GM21737 (cell line): ENCODE measurements around the gene MKNK2.

Experiments used
- ATAC-seq: cut with Tn5 transposase; IDR thresholded peaks from one replicate; pipeline ENCODE4 v1.9.1; 2021; ENCODE audit warnings: mild to moderate bottlenecking, moderate library complexity; ENCODE audit not compliant: unreplicated experiment

Gene MKNK2

DNA sequence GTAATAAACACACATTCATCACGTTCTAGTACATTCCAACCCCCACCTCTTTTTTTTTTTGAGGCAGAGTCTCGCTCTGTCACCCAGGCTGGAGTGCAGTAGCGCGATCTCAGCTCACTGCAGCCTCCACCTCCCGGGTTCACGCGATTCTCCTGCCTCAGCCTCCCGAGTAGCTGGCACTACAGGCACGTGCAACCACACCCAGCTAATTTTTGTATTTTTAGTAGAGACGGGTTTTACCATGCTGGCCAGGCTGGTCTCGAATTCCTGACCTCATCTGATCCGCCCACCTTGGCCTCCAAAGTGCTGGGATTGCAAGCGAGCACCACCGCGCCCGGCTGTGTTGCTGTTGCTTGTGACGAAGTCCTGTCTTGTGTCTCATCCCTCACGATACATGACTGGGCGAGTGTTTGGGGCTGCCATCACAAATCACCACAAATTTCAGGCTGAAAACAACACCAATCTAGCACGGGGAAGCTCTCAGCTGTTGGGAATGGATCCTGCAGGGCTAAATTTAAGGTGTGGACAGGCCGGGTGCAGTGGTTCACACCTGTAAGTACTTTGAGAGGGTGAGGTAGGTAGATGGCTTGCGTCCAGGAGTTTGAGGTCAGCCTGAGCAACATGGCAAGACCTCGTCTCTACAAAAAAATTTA is 29.4 kb upstream of the MKNK2 start:
- ATAC-seq, result no peak

DNA sequence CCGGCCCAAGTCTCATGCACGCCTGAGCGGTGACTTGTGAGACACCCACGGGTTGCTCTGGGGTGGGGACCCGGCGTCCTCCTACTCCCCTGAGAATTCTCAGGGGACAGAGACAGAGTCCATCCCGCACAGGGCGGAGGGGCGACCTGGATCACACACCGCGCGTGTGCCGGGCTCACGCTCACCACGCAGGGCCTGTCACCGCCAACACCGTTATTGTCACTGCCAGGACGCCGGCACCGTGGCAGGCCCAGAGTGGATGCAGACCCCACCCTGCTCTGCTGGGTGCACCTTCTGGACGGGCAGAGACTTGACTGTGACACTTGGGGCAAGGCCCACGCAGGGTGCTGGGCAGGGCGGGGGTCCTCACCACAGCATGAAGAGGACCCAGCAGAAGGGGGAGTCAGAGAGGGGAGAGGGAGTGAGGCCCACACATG is 28.8 kb upstream of the MKNK2 start:
- ATAC-seq, result no peak

DNA sequence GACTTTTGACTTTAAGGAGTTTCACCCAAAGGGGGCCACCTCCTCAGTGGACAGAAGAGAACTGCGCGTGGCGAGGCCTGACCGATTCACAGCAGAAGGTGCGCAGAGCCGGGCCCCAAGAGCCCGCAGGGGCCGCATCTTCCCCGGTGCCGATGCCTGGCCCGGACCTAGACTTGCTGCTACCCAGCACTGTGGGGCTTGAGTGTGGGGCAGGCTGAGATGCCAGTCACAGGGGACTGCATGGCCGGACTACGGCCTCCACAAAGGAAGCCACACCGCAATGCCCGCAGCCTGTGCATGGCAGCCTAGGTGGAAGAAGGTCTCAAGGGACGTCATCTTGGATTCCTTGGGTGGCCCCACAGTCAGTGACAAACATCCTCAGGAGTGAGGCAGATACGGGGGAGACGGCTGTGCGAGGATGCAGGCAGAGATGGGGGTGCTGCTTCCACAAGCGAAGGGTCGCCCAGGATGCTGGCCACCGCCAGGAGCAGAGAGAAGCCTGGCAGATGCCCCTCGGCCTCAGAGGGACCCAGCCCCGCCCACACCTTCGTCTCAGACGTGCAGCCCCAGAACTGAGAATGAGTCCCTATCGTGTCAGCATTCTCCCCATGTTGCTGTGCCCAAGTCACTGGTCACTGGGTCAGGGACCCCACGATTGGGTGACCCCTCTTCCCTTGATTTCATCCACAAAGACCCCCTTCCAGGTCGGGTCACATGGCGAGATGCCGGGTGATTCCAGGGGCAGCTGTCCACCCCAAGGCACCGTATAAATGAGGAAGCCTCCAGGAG is 28.2 kb upstream of the MKNK2 start:
- ATAC-seq, result no peak

DNA sequence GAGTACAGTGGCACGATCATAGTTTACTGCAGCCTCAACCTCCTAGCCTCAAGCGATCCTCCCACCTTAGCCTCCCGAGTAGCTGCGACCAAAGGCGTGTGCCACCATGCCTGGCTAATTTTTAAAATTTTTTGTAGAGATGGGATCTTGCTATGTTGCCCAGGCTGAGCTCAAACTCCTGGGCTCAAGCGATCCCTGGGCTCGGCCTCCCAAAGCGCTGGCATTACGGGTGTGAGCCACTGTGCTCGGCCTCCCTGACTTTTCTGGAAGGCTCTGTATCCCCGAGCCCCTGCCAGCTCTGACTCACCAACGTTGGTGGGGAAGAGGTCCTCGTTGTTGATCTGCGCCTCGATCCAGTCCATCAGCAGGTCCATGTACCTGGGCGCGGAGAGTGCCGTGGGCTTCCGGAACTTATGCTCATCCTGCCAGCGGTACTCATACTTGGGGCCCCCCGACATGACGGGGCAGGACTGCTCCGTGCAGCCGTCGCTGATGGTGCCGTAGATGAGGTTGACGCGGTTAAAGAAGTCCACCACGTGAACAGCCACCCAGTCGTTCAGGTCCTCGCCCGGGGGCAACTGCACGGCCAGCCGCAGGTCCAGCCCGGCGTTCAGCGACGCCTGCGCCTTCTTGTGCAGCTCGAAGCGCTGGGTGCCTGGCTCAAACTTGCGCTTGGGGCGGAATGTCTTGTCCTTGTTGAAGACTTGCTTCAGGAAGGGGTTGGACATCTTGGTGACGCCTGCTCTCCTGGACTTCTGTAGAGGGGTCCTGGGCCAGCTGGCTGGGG is 27.0 kb upstream of the MKNK2 start:
- no peak for ATAC-seq

DNA sequence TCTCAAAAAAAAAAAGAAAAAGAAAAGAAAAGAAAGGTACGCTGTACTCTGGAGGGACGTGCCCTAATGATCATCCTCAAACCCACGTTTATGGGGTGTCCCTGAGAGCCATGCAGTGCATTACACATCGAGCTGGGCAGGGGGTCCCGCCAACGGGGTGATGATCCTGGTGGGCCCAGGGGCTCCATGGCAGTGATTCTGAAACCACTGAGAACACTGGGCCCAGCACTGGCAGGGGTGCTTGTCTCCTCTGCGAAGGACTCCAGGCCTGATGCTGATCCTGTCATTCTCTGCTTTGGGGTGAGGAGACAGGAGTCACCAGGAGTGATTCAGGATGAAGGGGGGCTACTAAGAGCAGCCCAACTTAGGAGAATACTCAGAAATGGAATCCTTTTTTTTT is 26.4 kb upstream of the MKNK2 start:
- ATAC-seq, result no peak

DNA sequence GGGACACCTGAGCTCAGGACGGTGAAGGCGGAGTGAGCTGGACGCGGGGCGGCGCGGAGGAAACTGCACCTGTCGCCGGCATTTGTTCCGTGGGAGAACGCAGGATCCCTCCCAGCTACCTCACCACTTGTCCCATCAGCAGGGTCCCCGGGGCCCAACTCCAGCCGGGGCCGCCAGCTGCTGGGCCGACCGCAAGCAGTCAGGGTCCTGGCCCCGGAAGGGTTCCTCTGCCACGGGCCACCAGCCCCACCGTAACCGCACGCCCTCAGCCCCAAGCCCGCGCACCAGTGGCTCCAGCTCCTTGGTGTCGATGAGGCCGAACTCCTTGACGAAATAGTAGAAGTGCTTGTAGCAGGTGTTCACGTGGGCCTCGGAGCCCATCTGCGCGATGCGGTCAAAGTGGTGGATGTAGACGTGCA is 25.5 kb upstream of the MKNK2 start:
- no peak for ATAC-seq

DNA sequence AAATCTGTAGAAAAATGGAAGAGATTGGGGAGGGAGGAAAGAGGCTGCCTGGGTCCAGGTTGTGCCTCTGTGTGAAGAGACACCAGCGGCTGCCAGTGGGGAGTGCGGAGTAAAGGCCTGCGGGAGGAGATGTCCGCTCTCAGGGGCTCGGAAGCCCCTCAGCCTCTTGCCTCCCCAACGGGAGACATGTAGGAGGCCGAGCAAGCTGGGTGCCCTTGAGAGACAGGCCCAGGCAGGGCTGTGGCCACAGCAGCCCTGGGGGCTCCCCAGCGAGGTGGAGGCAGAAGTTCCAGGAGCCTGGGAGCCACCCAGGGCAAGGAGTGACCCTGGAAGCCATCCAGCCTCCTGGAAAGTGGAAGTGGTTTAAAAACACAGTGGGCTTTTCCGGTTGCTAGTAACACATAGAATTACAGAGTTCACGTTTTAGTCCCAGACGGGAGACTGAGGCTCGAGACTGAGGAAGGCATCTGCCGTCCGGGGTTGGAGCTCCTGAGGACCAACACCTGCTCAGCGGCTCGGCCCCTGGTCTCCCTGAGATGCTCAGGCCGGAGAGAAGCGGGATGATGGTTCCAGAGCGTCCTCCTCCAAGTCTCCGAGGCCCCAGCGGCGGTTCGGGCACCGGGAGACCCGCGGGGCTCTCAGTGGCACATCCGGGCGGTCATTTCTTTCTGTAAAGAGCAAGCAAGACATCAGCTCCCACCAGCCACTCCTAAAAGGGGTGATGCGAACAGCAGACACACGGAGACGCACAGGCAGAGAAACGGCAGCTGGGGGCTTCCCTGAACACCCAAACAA is 21.9 kb upstream of the MKNK2 start:
- no peak for ATAC-seq

DNA sequence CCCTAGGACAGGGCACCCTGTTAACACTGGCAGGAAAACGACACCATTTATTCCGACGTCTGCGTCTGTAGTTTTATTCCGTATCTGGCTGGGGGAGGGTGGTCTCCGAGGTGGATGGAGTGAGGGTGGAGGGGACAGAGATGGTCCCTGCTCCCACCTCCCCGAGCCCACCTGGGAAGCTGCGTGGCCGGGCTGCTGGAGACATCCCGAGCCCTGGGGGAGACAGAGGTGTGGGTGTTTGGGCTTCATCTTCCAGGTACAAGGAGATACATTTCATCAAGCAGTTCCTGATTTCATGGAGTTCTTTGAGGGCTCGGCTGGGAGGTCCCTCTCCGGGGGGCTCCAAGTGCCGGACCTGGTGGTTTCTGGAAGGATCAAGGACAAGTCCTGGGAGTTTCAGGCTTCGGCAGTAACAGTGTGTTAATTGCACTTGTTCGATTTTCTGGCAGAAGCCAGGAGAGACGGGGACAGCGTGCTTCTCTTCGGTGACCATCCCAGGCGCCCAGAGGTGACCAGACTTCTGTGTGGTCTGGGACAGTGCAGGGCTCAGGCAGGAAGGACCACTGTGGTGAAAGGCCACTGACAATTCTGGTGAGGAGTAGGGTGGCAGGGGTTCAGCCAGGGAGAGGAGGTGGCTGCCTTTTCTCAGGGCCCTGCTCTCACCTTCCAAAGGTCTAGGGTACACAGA is 20.1 kb upstream of the MKNK2 start:
- ATAC-seq, result no peak

DNA sequence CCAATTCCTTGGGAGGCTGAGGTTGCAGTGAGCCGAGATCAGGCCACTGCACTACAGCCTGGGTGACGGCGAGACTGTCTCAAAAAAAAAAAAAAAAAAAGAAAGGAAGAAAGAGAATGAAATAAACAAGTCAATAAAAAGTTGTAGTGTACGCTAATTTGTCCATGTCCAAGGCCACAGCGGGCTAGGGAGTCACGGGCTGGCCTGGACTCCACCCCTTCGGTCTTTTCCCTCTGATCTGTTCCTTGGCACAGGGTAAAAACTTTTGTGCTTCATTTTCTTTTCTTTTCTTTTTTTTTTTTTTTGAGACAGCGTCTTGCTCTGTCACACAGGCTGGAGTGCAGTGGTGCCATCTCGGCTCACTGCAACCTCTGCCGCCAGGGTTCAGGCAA is 19.4 kb upstream of the MKNK2 start:
- no peak for ATAC-seq

DNA sequence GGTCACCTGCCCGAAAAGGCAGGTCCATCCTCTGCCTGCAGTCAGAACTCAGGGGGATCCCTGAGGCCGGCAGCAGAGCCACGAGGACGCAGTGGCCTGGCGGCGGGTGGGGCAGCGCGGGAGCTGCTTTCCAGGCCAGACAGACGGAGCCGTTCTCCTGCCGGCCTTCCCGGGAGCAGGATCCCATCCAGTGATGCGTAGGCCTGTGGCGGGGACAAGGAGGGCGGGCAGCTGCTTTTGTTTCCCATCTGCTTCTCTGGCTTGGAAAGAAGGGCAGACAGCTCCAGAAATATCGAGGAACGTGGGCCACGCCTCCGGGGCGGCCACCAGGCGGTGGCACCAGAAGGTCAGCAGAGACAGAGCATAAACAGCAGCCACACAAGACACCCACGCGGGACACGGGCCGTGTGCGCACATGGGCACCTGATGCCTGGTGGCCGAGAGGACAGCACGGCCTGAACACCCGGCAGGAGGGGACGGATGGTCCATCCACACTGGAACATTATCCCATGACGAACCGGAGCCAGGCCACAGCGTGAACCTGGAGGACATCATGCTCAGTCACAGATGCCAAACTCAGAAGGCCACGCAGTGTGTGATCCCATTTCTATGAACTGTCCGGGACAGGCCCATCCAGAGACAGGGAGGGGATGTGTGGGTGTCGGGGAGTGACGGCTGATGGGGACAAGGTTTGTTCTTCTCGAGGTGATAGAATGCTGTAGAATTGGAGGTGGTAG is 13.9 kb upstream of the MKNK2 start:
- no peak for ATAC-seq

DNA sequence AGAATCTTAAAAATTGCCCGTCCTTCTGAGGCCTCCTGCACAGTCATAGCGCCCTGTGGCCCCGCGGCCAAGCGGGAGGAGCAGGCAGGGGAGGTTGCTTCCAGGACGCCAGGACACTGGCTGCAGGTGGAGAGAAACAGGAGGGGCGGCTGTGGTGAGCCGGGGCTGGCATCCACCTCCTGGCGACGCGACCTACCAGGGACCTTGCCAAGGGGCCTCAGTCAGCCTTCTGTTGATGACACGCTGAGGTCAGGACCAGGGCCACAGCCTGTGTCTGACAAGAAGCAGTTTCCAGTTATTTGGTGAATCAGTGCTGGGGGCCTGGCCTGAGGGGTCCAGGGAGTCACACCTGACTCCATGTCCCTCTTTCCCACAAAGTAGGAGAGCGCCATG is 13.3 kb upstream of the MKNK2 start:
- ATAC-seq, result no peak

DNA sequence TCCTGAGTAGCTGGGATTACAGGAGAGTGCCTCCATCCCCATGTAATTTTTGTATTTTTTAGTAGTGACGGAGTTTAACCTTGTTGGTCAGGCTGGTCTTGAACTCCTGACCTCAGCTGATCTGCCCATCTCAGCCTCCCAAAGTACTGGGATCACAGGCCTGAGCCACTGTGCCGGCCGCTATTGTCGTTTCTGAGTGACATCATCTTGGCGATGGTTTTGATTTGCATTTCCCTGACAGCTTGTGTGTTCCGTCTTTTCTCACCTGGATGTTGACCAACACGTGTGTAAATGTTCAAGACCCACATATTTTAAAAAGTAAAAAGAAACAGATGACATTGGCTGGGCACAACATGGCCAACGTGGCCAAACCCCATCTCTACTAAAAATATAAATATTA is 12.8 kb upstream of the MKNK2 start:
- no peak for ATAC-seq

DNA sequence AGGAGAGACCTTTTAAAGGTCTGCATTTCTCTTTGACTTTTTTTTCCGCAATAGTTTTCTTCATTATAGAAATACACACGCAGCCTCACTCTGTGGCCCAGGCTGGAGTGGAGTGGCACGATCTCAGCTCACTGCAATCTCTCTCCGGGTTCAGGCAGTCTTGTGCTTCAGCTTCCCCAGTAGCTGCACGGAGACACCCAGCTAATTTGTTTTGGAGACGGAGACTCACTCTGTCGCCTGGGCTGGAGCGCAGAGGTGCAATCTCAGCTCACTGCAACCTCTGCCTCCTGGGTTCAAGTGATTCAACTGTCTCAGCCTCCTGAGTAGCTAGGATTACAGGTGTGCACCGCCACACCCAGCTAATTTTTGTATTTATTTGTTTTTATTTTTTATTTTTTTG is 11.7 kb upstream of the MKNK2 start:
- no peak for ATAC-seq

DNA sequence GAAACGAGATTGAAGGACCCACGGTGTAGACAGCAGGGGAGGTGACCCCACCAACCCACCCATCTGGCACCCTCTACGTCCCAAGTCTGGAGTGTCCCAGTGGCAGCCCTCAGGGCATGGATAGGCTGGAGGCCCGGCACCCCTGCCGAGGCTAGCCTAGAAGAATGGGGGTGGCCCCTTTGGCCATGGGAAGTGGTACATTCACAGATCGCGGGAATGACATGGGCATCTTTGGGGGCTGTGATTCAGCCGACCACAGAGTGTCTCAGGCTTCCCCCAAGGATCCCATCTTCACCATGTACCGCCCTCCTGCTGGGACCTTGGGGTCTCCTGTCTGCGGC is 11.3 kb upstream of the MKNK2 start:
- ATAC-seq, result no peak

DNA sequence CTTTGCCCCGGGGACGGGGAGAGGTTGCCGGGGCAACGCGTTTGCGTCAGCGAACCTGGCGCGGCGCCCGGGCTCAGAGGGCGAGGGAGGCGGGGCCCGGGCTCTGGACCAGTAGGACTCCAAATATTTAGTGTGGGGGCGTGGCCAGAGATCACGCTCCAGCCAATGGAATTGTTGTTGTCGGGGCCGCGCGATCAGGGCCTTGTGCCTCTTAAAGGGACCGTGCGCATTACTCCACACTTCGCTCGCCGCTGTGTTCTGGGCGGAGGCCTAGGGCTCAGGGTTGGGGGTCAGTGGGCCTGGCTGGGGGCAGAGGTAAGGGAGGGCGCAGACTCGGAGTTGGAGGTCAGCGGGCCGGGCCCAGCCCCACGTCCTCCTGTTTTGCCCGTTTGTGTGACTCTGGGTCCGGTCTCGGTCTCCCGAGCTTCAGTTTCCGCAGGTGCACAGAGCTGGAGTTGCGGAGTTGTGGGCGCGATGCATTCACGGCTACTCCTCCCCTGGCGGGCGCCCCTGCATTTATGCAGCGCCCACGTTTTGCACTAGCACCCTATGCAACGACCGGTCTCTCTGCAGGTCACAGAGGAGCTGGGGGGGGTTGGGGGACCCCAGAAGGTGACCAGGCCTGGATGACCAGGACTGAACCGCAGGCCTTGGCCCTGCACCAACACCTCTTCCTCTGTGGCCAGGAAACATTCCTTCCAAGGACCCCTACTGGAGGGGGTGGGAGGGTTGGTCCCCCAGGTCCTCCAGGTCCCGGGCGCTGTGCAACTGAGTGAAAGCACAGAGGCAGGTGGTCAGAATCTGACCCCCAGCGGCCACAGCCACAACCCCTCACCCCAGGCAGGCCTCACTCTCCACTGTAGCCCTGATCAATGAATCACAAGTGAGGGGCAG is 10.7 kb upstream of the MKNK2 start:
- peak; percentile 63 for ATAC-seq

DNA sequence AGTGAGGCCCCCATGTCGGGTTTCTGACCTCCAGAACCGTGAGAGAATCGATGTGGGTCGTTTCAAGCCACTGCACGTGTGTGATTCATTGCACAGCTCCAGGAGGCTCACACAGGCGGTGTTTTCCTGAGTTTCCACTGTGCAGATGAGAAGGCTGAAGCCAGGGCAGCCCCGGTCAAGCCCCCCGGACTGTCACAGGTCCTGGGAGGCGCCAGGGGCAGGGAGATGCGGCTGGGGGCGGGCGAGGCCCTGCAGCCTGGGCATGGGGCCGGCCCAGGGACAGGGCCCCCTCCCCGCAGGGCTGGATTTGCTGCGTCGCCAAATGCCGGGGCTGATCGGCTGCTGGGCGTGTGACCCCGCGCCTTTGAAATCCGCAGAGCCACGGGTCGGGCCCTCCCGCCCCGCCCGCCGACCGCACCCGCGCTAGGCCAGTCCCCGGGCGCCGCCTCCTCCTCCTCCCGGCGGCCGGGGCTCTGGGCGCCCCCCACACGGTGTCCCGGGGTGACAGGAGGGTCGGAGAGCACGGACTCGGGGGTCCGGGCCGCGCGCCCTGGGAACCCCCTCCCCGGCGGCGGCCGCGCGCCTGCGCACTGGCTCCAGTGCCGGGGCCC is 9.9 kb upstream of the MKNK2 start:
- peak; percentile 16 for ATAC-seq

DNA sequence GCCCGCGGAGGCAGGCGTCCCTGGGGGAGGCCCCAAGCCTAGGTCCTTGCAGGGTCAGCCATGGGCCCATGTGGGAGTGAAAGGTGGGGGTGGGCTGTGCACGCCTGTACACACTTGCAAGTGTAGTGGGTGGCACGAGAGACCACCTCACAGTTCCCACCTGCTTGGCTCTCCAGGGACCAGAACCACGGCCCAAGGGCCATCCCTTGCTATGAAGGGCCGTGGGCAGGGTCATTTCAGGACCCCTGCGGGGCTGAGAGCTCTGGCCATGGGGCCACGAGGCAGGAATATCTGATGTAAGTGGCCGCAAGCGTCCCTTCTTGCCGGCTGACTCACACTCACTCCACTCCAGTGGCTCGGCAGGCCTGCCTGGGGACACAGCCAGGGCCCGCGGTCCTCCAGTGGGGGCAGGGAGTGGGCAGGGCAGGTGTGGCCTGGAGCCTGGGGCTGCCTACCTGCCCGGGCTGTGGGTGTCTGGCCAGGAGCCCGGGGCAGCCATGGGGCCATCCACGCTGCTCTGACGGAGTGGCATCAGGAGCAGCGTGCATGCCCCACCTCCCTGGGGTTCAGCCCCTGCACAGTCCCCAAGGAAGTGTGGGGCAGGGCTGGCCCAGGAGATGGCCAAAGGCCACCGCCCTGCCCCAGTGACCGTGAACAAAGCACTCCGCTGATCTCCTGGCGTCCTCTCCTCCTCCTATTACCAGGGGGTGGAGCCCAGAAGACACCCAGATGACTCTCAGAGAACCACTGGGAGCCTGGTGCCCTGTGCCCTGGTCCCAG is 8.6 kb upstream of the MKNK2 start:
- no peak for ATAC-seq
